Naive thymus-derived CD4-positive, alpha-beta T cell (primary cell): ENCODE results near the gene GSKIP. TPM values are rescaled to one million over a fixed set of nuclear protein-coding genes. Genes with fewer than 3 reads are reported as not detected.

Experiments
- ATAC-seq: fragments of 150-1000 bp; cut with Tn5 transposase; 2 replicates; pipeline ENCODE4 v1.10.0; 2021; ENCODE audit warnings: mild to moderate bottlenecking, moderate library complexity
- CTCF ChIA-PET: fragments of 350-600 bp; sonication (Branson Sonifier 250); formaldehyde crosslinking; loops from one replicate; lab custom pipeline; 2021; ENCODE audit warnings: antibody characterized with exemption; lab: Charles Lee
- POLR2A ChIA-PET: fragments of 350-600 bp; sonication (Branson Sonifier 250); formaldehyde crosslinking; loops from one replicate; lab custom pipeline; 2021; ENCODE audit warnings: antibody characterized with exemption, inconsistent platforms; lab: Charles Lee
- DNase-seq, 9 donors: peaks; one replicate each; pipeline versions ENCODE4 v3.0.0 to v3.0.0-alpha.2; 2020 to 2022; ENCODE audit warnings: mixed read lengths in 1 of 9
- H3K27ac ChIP-seq: one replicate; pipeline ENCODE4 v1.7.0; 2013; ENCODE audit warnings: mild to moderate bottlenecking, low read depth, low read length, moderate library complexity
- H3K27me3 ChIP-seq, 2 donors: one replicate each; pipeline ENCODE4 v1.7.0; 2013; ENCODE audit warnings: low read length in 2 of 2, mild to moderate bottlenecking in 2 of 2, moderate library complexity in 2 of 2; ENCODE audit not compliant: control insufficient read depth in 2 of 2, insufficient read depth in 2 of 2
- H3K36me3 ChIP-seq, 3 experiments: 1 replicate in 2 of 3; 2 replicates in 1 of 3; pipeline ENCODE4 v1.7.0; 2013; ENCODE audit warnings: low read length in 3 of 3, mild to moderate bottlenecking in 3 of 3, moderate library complexity in 1 of 3; ENCODE audit not compliant: insufficient read depth in 3 of 3, control insufficient read depth in 2 of 3
- H3K4me1 ChIP-seq, 2 donors: one replicate each; pipeline ENCODE4 v1.7.0; 2013; ENCODE audit warnings: low read length in 2 of 2, mild to moderate bottlenecking in 2 of 2, moderate library complexity in 1 of 2; ENCODE audit not compliant: control insufficient read depth in 2 of 2, insufficient read depth in 2 of 2
- H3K4me3 ChIP-seq: 2 replicates; pipeline ENCODE4 v1.7.0; 2013; ENCODE audit warnings: mild to moderate bottlenecking, low read length
- H3K9me3 ChIP-seq, 3 experiments: 1 replicate in 2 of 3; 2 replicates in 1 of 3; pipeline ENCODE4 v1.7.0; 2013; ENCODE audit warnings: low read length in 3 of 3; ENCODE audit not compliant: control insufficient read depth in 2 of 3
- H3K27ac Mint-ChIP-seq, 9 donors: one replicate each; pipeline ENCODE4 v1.8.0; 2020 to 2022; ENCODE audit warnings: mixed read lengths in 9 of 9, mild to moderate bottlenecking in 8 of 9, moderate library complexity in 5 of 9, inconsistent platforms in 2 of 9
- H3K27me3 Mint-ChIP-seq, 5 donors: one replicate each; pipeline ENCODE4 v1.8.0; 2021 to 2022; ENCODE audit warnings: mixed read lengths in 5 of 5, mild to moderate bottlenecking in 1 of 5
- H3K36me3 Mint-ChIP-seq, 5 donors: one replicate each; pipeline ENCODE4 v1.8.0; 2020 to 2022; ENCODE audit warnings: mixed read lengths in 5 of 5, mild to moderate bottlenecking in 3 of 5, inconsistent platforms in 1 of 5
- H3K4me1 Mint-ChIP-seq, 7 donors: one replicate each; pipeline ENCODE4 v1.8.0; 2020 to 2022; ENCODE audit warnings: mixed read lengths in 7 of 7, mild to moderate bottlenecking in 3 of 7, inconsistent platforms in 1 of 7
- H3K4me3 Mint-ChIP-seq, 10 donors: one replicate each; pipeline ENCODE4 v1.8.0; 2020 to 2022; ENCODE audit warnings: mild to moderate bottlenecking in 10 of 10, mixed read lengths in 10 of 10, moderate library complexity in 6 of 10, inconsistent platforms in 2 of 10
- H3K9me3 Mint-ChIP-seq, 11 donors: one replicate each; pipeline ENCODE4 v1.8.0; 2020 to 2022; ENCODE audit warnings: mixed read lengths in 11 of 11, mild to moderate bottlenecking in 4 of 11, inconsistent platforms in 1 of 11, moderate library complexity in 1 of 11
- intact Hi-C, 2 donors: fragments of 100-400 bp; cut with micrococcal nuclease; formaldehyde crosslinking; loops; one replicate each; pipeline ENCODE4 v1.15.1; 2023
- polyA plus RNA-seq, 2 donors: library from polyadenylated mRNA; unstranded; fragments of 300-500 nt; fragmentation: Illumina TruSeq; gene quantifications; one replicate each; pipeline ENCODE4 v1.2.3, GENCODE V29; 2021
- total RNA-seq, 6 experiments: library from RNA in 5 of 6; stranded (reverse) in 5 of 6; gene quantifications; 1 replicate in 5 of 6; 2 replicates in 1 of 6; pipeline ENCODE4 v1.2.3 and lab custom pipeline; 2021 to 2026

The GSKIP gene
- total and polyA plus RNA-seq, 7 experiments from 2014 or later, result 6.7 to 22.1 (median 16.8) TPM

DNA sequence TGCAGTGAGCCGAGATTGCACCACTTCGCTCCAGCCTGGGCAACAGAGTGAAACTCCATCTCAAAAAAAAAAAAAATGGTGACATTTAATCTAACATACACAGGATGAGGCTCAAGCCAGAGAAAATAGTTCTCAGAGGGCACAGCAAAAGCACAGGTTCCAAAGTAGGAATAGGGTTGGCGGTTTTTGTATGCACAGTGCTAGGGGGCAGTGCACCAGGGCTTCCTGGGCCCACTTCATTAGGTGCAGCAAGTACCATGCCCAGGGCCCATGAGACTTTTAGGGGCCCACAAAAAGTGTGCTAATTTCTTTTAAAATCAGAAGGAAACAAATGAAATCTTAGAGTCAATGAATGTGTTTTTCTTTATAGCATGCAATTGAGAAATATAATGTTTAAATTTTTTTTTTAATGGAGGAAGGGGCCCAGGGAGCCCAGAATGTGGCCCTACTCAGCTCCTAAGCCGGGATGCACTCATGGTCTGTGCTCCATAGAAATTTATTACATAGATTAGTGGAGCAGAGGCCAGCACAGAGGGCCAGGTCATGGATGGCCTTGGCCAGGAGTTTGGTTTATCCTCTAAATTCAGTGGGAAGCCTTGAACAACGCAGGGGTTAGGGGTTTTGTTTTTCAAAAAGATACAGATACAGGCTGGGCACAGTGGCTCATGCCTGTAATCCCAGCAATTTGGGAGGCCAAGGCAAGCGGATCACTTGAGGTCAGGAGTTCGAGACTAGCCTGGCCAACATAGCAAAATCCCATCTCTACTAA lies 30.9 kb downstream of the GSKIP start:
- intact Hi-C loops, result loop anchor here in 1 of 2 donors (5.0 kb wide), 1 partner anchor 877 kb away; the partner anchor contains the start of gene SYNE3
- no peak for DNase-seq
- H3K4me1 ChIP-seq, result peaks cover 7 to 11% of the 10 kb centered on the region in 2 donors
- POLR2A ChIA-PET, result no interaction called here
- CTCF ChIA-PET, result no interaction called here
- H3K27ac ChIP-seq, result no peak overlapping the region
- no peaks in the 10 kb centered on the region for H3K9me3 ChIP-seq
- no peaks in the 10 kb centered on the region for H3K27me3 ChIP-seq
- peaks cover 0 to 20% (median 5%) of the 10 kb centered on the region in 5 donors for H3K27me3 Mint-ChIP-seq
- no peaks in the 10 kb centered on the region for H3K9me3 Mint-ChIP-seq
- no peaks in the 10 kb centered on the region for H3K36me3 Mint-ChIP-seq
- H3K36me3 ChIP-seq, result no peaks in the 10 kb centered on the region
- no peak overlapping the region for H3K27ac Mint-ChIP-seq
- no peak overlapping the region for H3K4me3 ChIP-seq
- no peak for ATAC-seq
- peaks cover 0 to 7% (median 0%) of the 10 kb centered on the region in 7 donors for H3K4me1 Mint-ChIP-seq
- no peak overlapping the region for H3K4me3 Mint-ChIP-seq

DNA sequence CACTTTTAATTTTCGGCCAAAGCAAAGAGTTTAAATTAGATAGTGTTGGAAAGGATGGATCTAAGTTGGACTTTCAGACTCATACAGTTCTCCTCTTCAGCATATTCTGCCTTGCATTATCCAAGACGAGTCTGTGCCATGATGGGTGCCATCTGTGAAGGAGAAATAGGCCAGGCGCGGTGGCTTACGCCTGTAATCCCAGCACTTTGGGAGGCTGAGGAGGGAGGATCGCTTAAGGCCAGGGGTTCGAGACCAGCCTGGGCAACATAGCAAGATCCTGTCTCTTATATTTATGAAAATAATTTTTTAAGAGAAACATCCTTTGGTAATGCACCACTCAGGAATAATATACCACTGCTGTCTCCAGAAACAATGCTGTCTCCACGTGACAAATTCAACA lies 35.1 kb downstream of the GSKIP start:
- Mint-ChIP-seq H3K4me1 (no peaks in the 10 kb centered on the region), H3K36me3 (no peaks in the 10 kb centered on the region), H3K9me3 (no peaks in the 10 kb centered on the region), H3K27ac (no peak overlapping the region), H3K27me3 (peaks cover 6 to 19% (median 13%) of the 10 kb centered on the region in 5 donors), H3K4me3 (no peak overlapping the region)
- ATAC-seq (no peak), DNase-seq (no peak)
- ChIA-PET CTCF (no interaction called here), POLR2A (no interaction called here)
- Histone ChIP-seq H3K27ac (no peak overlapping the region), H3K4me1 (no peaks in the 10 kb centered on the region), H3K9me3 (no peaks in the 10 kb centered on the region), H3K36me3 (no peaks in the 10 kb centered on the region), H3K4me3 (no peak overlapping the region), H3K27me3 (no peaks in the 10 kb centered on the region)
- intact Hi-C loops, result no loop called here

DNA sequence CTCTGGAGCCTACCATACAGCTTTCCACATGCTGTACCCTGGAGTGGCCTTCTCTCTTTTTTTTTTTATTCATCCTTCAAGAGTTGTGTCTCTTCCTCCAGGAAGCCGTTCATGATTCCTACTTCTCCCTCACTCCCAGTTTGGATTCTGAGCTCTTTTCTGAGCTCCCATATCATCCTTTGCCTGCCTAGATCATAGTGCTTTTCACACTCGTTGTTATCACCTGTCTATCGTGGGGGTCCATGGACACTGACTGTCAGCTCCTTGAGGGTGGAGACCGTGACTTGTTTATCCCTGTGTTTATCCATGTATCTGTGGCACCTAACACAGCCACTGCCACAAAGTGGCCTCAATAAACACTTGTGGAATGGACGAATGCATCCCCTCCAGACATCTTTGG lies 35.6 kb downstream of the GSKIP start:
- no peaks in the 10 kb centered on the region for H3K36me3 ChIP-seq
- no peaks in the 10 kb centered on the region for H3K4me1 ChIP-seq
- H3K27ac Mint-ChIP-seq, result no peak overlapping the region
- ATAC-seq (no peak), DNase-seq (no peak)
- H3K27me3 ChIP-seq, result no peaks in the 10 kb centered on the region
- no peak overlapping the region for H3K4me3 ChIP-seq
- no peak overlapping the region for H3K27ac ChIP-seq
- CTCF ChIA-PET, result no interaction called here
- intact Hi-C loops, result no loop called here
- H3K9me3 Mint-ChIP-seq, result no peaks in the 10 kb centered on the region
- H3K4me1 Mint-ChIP-seq, result no peaks in the 10 kb centered on the region
- POLR2A ChIA-PET, result no interaction called here
- no peak overlapping the region for H3K4me3 Mint-ChIP-seq
- H3K36me3 Mint-ChIP-seq, result no peaks in the 10 kb centered on the region
- H3K27me3 Mint-ChIP-seq, result peaks cover 6 to 19% (median 13%) of the 10 kb centered on the region in 5 donors
- no peaks in the 10 kb centered on the region for H3K9me3 ChIP-seq

DNA sequence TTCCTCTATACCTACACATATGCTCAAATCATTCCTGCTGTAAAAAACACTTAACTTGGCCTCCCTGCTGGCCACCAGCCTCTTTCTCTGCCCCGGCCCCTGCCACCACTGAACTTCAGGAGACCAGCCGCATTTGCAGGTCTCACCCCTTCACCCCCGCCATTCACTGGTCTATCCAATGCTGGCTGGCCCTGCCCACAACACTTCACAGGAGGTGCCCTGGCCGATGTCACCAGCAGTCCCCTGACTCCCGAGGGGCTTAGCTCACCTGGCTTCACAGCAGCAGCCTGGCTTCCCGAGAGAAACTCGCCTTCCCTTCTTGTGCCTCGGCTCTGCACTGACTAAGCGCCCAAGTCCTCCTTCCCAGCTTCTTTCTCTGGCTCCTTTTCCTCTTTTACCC lies 36.1 kb downstream of the GSKIP start:
- Mint-ChIP-seq H3K4me3 (no peak overlapping the region), H3K27ac (no peak overlapping the region), H3K36me3 (no peaks in the 10 kb centered on the region), H3K27me3 (peaks cover 6 to 21% (median 13%) of the 10 kb centered on the region in 5 donors), H3K4me1 (no peaks in the 10 kb centered on the region), H3K9me3 (no peaks in the 10 kb centered on the region)
- H3K9me3 ChIP-seq, result no peaks in the 10 kb centered on the region
- POLR2A ChIA-PET, result no interaction called here
- H3K4me1 ChIP-seq, result no peaks in the 10 kb centered on the region
- CTCF ChIA-PET, result no interaction called here
- H3K4me3 ChIP-seq, result no peak overlapping the region
- intact Hi-C loops, result no loop called here
- H3K27ac ChIP-seq, result no peak overlapping the region
- ATAC-seq (no peak), DNase-seq (no peak)
- H3K36me3 ChIP-seq, result no peaks in the 10 kb centered on the region
- H3K27me3 ChIP-seq, result no peaks in the 10 kb centered on the region

DNA sequence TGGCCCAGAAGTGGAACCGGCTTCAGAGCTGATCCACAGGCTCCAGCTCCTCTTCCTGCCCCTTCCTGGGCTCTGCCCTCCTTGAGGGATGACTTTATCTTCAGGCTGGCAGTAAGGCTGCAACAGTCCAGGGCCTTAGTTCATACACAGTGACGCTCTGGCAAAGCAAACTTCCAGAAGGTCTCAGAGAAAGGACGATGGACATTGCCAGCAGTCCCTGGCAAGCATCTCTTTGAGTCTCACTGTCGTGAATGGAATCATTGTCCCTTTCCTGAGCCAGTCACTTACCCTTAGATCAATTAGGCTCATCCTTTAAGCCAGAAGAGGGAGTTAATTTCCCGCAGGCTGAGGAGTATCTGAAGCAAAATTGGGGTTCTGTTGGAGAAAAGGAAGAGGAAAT lies 37.2 kb downstream of the GSKIP start:
- Histone ChIP-seq H3K36me3 (no peaks in the 10 kb centered on the region), H3K4me1 (no peaks in the 10 kb centered on the region), H3K27ac (no peak overlapping the region), H3K27me3 (no peaks in the 10 kb centered on the region), H3K4me3 (no peak overlapping the region), H3K9me3 (no peaks in the 10 kb centered on the region)
- Mint-ChIP-seq H3K4me3 (no peak overlapping the region), H3K9me3 (no peaks in the 10 kb centered on the region), H3K36me3 (no peaks in the 10 kb centered on the region), H3K27ac (no peak overlapping the region), H3K4me1 (no peaks in the 10 kb centered on the region), H3K27me3 (peaks cover 6 to 21% (median 13%) of the 10 kb centered on the region in 5 donors)
- intact Hi-C loops, result no loop called here
- ATAC-seq (no peak), DNase-seq (no peak)
- ChIA-PET POLR2A (no interaction called here), CTCF (no interaction called here)

DNA sequence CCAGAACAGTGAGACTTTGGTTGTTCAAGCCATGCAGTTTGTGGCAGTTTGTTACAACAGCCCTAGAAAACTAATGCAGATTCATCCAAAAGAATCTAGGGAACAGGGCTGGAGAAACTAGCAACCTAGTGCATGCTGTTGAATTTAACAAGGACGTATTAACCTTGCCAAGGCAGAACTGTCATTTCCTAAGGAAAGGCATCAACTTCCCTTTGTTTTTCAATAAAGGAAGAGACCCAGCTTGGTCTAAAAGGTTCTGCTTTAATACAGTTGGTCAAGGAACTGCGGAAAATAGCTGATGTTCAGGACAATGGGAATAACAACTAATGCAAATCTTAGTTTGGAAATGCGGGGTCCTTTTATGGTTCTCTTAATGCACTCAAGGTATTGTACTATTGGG lies 40.1 kb downstream of the GSKIP start:
- no peak overlapping the region for H3K4me3 Mint-ChIP-seq
- DNase-seq (no peak), ATAC-seq (no peak)
- H3K9me3 ChIP-seq, result no peaks in the 10 kb centered on the region
- H3K4me1 Mint-ChIP-seq, result no peaks in the 10 kb centered on the region
- H3K4me3 ChIP-seq, result no peak overlapping the region
- H3K27ac Mint-ChIP-seq, result no peak overlapping the region
- no peaks in the 10 kb centered on the region for H3K4me1 ChIP-seq
- intact Hi-C loops, result no loop called here
- H3K36me3 Mint-ChIP-seq, result no peaks in the 10 kb centered on the region
- no peaks in the 10 kb centered on the region for H3K36me3 ChIP-seq
- peaks cover 6 to 21% (median 12%) of the 10 kb centered on the region in 5 donors for H3K27me3 Mint-ChIP-seq
- H3K9me3 Mint-ChIP-seq, result no peaks in the 10 kb centered on the region
- no peaks in the 10 kb centered on the region for H3K27me3 ChIP-seq
- CTCF ChIA-PET, result no interaction called here
- POLR2A ChIA-PET, result interaction anchor here (0.6 kb wide), 2 partner anchors 96 to 164 kb away, joined by 3 to 4 read pairs; no protein-coding TSS in a partner anchor
- H3K27ac ChIP-seq, result no peak overlapping the region

DNA sequence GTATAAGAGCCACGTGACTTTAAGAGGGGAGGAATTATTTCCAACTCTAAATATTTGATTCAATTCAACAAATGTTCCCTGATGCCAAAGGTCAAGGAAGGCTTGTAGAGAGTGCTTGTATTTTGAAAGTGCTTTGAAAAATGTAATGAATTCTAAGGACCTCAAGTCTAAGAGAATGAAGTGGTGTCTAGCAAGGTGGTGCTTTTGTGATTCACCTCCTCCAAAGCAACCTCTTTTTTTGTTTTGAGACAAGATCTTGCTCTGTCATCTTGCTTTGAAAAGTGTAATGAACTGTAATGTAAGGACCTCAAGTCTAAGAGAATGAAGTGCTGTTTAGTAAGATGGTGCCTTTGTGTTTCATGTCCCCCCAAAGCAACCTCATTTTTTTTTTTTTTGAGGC lies 42.4 kb downstream of the GSKIP start:
- DNase-seq, result no peak
- H3K4me3 ChIP-seq, result no peak overlapping the region
- H3K9me3 Mint-ChIP-seq, result no peaks in the 10 kb centered on the region
- no peaks in the 10 kb centered on the region for H3K36me3 Mint-ChIP-seq
- H3K27me3 ChIP-seq, result no peaks in the 10 kb centered on the region
- H3K4me1 ChIP-seq, result no peaks in the 10 kb centered on the region
- ChIA-PET CTCF (no interaction called here), POLR2A (no interaction called here)
- no peaks in the 10 kb centered on the region for H3K4me1 Mint-ChIP-seq
- no peak overlapping the region for H3K4me3 Mint-ChIP-seq
- no peaks in the 10 kb centered on the region for H3K9me3 ChIP-seq
- H3K27ac ChIP-seq, result no peak overlapping the region
- no peak for ATAC-seq
- intact Hi-C loops, result no loop called here
- H3K27ac Mint-ChIP-seq, result no peak overlapping the region
- no peaks in the 10 kb centered on the region for H3K36me3 ChIP-seq
- peaks cover 0 to 8% (median 6%) of the 10 kb centered on the region in 5 donors for H3K27me3 Mint-ChIP-seq
